Measurements from ENCODE around the gene MAPK8. TPM values are rescaled to one million over a fixed set of nuclear protein-coding genes. Genes with fewer than 3 reads are reported as not detected.

MAPK8 gene
- total RNA-seq, 1 experiment from 2014 or later, result 67.5 TPM

DNA sequence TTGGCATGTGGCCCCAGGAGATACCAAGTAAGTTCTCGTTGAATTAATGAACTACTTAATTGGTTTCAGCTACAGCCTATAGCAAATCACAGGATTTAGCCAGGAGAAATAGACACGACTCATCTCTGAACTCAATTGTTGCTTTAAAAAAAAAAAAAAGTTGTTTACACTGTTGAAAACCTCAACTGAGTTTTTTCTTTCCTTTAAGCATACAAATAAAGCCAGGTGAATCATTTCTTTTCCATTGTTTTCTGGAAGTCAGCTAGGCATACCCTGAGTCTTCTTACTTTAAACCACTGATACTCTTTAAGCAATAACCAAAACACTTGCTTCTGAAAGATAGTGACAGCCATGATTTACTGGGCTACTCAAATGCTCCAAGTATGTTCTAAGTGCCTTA is 32.7 kb upstream of the MAPK8 start:
- no peaks in the 10 kb centered on the region for H3K4me1 ChIP-seq (replicated peaks; ENCODE audit: insufficient read depth)
- no peak overlapping the region for H3K4me3 ChIP-seq
- no peaks in the 10 kb centered on the region for H4K20me1 ChIP-seq (ENCODE audit: insufficient read depth)
- TF ChIP-seq EZH2 (IDR thresholded peaks at IDR 0.05; ENCODE audit: low read depth), result no peak
- TF ChIP-seq, protein P1, sequence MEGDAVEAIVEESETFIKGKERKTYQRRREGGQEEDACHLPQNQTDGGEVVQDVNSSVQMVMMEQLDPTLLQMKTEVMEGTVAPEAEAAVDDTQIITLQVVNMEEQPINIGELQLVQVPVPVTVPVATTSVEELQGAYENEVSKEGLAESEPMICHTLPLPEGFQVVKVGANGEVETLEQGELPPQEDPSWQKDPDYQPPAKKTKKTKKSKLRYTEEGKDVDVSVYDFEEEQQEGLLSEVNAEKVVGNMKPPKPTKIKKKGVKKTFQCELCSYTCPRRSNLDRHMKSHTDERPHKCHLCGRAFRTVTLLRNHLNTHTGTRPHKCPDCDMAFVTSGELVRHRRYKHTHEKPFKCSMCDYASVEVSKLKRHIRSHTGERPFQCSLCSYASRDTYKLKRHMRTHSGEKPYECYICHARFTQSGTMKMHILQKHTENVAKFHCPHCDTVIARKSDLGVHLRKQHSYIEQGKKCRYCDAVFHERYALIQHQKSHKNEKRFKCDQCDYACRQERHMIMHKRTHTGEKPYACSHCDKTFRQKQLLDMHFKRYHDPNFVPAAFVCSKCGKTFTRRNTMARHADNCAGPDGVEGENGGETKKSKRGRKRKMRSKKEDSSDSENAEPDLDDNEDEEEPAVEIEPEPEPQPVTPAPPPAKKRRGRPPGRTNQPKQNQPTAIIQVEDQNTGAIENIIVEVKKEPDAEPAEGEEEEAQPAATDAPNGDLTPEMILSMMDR (conservative IDR thresholded peaks at IDR 0.05), result no peak
- ChIA-PET CTCF (no interaction called here), POLR2A (ENCODE audit: unreplicated experiment) (no interaction called here)
- peaks cover 10% of the 10 kb centered on the region; the same call in 1 of the 2 replicates for H3K27me3 ChIP-seq (ENCODE audit: insufficient read depth, low read depth)
- H3F3A ChIP-seq (ENCODE audit: insufficient read depth, low read depth), result no peaks in the 10 kb centered on the region
- intact Hi-C loops (cut with micrococcal nuclease; ENCODE audit: unreplicated experiment), result no loop called here
- no peaks in the 10 kb centered on the region for H3K79me2 ChIP-seq (ENCODE audit: low read depth)
- H3K9me3 ChIP-seq (ENCODE audit: insufficient read depth, low read depth), result peaks cover 3% of the 10 kb centered on the region; the same call in 1 of the 2 replicates
- H3K36me3 ChIP-seq (ENCODE audit: low read depth), result no peaks in the 10 kb centered on the region
- no TSS peak for BruUV-seq (replicated peaks)
- no peak overlapping the region for H3K27ac ChIP-seq
- H2AFZ ChIP-seq, result no peak overlapping the region
- no peak overlapping the region for H3K4me2 ChIP-seq
- H3K9me2 ChIP-seq (ENCODE audit: insufficient read depth), result no peaks in the 10 kb centered on the region
- DNase-seq, result peak in 1 of 2 experiments; percentile 47

GRCh38 chr10:48274636-48275035 is 31.8 kb upstream of the MAPK8 start, which contains the start of gene FRMPD2:
Gene FRMPD2 (minus strand): TSS chr10:48274696. CDS start chr10:48274567, 129 bp downstream.
- CTCF ChIA-PET, result no interaction called here
- POLR2A ChIA-PET (ENCODE audit: unreplicated experiment), result no interaction called here
- Histone ChIP-seq H4K20me1 (ENCODE audit: insufficient read depth) (no peaks in the 10 kb centered on the region), H3K36me3 (ENCODE audit: low read depth) (no peaks in the 10 kb centered on the region), H3K79me2 (ENCODE audit: low read depth) (no peaks in the 10 kb centered on the region), H3K4me1 (replicated peaks; ENCODE audit: insufficient read depth) (no peaks in the 10 kb centered on the region), H3K27me3 (ENCODE audit: insufficient read depth, low read depth) (peaks cover 10% of the 10 kb centered on the region; the same call in 1 of the 2 replicates), H3K9me2 (ENCODE audit: insufficient read depth) (no peaks in the 10 kb centered on the region), H2AFZ (no peak within 1 kb of the TSS), H3K4me3 (no peak within 1 kb of the TSS), H3F3A (ENCODE audit: insufficient read depth, low read depth) (no peaks in the 10 kb centered on the region), H3K4me2 (no peak within 1 kb of the TSS), H3K27ac (no peak within 1 kb of the TSS), H3K9me3 (ENCODE audit: insufficient read depth, low read depth) (peaks cover 3% of the 10 kb centered on the region; the same call in 1 of the 2 replicates)
- no peak for TF ChIP-seq EZH2 (IDR thresholded peaks at IDR 0.05; ENCODE audit: low read depth)
- TF ChIP-seq, protein P1 (conservative IDR thresholded peaks at IDR 0.05), result no peak
- DNase-seq, result no peak
- intact Hi-C loops (cut with micrococcal nuclease; ENCODE audit: unreplicated experiment), result no loop called here
- BruUV-seq (replicated peaks), result no TSS peak

DNA sequence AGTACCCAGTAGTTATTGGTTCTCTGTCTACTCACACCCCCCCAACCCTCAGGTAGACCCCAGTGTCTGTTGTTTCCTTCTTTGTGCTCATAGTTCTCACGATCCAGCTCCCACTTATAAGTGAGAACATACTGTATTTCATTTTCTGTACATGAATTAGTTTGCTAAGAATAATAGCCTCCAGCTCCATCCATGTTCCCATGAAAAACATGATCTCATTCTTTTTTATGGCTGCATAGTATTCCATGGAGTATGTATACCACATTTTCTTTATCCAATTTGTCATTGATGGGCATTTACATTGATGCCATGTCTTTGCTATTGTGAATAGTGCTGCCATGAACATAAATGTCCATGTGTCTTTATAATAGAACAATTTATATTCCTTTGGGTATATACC is 29.4 kb upstream of the MAPK8 start:
- Histone ChIP-seq H3K9me3 (ENCODE audit: insufficient read depth, low read depth) (peaks cover 3% of the 10 kb centered on the region; the same call in 1 of the 2 replicates), H3K4me1 (replicated peaks; ENCODE audit: insufficient read depth) (no peaks in the 10 kb centered on the region), H3K27ac (no peak overlapping the region), H3K4me2 (no peak overlapping the region), H3F3A (ENCODE audit: insufficient read depth, low read depth) (no peaks in the 10 kb centered on the region), H4K20me1 (ENCODE audit: insufficient read depth) (no peaks in the 10 kb centered on the region), H2AFZ (no peak overlapping the region), H3K27me3 (ENCODE audit: insufficient read depth, low read depth) (peaks cover 10% of the 10 kb centered on the region; the same call in 1 of the 2 replicates), H3K4me3 (no peak overlapping the region), H3K36me3 (ENCODE audit: low read depth) (no peaks in the 10 kb centered on the region), H3K9me2 (ENCODE audit: insufficient read depth) (no peaks in the 10 kb centered on the region), H3K79me2 (ENCODE audit: low read depth) (no peaks in the 10 kb centered on the region)
- ChIA-PET POLR2A (ENCODE audit: unreplicated experiment) (no interaction called here), CTCF (no interaction called here)
- BruUV-seq (replicated peaks), result no TSS peak
- no peak for DNase-seq
- TF ChIP-seq EZH2 (IDR thresholded peaks at IDR 0.05; ENCODE audit: low read depth), result no peak
- TF ChIP-seq, protein P1 (conservative IDR thresholded peaks at IDR 0.05), result no peak
- intact Hi-C loops (cut with micrococcal nuclease; ENCODE audit: unreplicated experiment), result no loop called here

Measured in PC-9 (cell line).